Tibial nerve (tissue), 3 donors: ENCODE data around the gene SLC35B2.

Experiments
- CTCF ChIP-seq, 5 experiments: fragments of 200-600 bp in 3 of 5; fragments of 450-650 bp in 2 of 5; sonication (generic) in 3 of 5; IDR thresholded peaks; one replicate each; pipeline ENCODE4 v1.5.1; 2016 to 2019; ENCODE audit warnings: antibody characterized with exemption in 5 of 5, mild to moderate bottlenecking in 3 of 5, moderate library complexity in 2 of 5
- POLR2A ChIP-seq, 2 donors: fragments of 450-650 bp; IDR thresholded peaks; one replicate each; pipeline ENCODE4 v1.6.1; 2017; ENCODE audit warnings: antibody characterized with exemption in 2 of 2, mild to moderate bottlenecking in 2 of 2, moderate library complexity in 2 of 2

GRCh38 chr6:44237813-44238433, 19.4 kb downstream of the SLC35B2 start:
- TF ChIP-seq CTCF (IDR thresholded peaks at IDR 0.05) (peak; percentile 96 to 100 (median 99)), POLR2A (IDR thresholded peaks at IDR 0.05) (peak in 1 of 2 donors; percentile 58)
